ENCODE measurements around the gene LGALS4.
"Not testable (repeated sequence)": the region's sequence is repeated elsewhere in the genome, so short reads cannot be mapped to it uniquely, and the experiment has no call there.

The LGALS4 gene, protein sequence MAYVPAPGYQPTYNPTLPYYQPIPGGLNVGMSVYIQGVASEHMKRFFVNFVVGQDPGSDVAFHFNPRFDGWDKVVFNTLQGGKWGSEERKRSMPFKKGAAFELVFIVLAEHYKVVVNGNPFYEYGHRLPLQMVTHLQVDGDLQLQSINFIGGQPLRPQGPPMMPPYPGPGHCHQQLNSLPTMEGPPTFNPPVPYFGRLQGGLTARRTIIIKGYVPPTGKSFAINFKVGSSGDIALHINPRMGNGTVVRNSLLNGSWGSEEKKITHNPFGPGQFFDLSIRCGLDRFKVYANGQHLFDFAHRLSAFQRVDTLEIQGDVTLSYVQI

DNA sequence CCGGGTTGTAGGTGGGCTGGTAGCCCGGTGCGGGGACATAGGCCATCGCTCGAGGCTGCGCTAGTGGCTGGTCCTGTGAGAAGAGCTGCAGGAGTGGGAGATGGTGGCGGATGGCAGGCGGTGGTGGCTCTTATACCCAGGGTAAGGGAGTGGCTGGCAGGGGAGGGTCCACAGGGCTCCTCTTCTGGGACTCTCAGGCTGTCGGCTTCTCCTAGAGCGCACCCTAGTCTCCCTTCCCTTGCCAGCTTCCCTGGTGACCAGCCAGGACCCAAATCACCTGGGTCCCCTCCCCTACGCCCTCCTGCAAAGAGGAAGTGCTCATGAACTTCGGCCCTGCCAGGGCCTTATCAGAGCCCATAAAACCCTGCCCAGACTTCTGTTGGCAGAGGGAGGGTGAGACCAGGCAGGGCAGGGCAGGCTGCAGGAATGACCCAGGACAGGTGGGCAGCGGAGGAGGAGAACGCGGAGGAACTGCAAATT lies at the start of gene LGALS4:
Gene LGALS4 (minus strand): TSS at position 105 of the 480 bp plus-strand sequence. CDS start 59 bp downstream, at position 46.
- peak; percentile 23 for DNase-seq (ENCODE audit: low spot score)

DNA sequence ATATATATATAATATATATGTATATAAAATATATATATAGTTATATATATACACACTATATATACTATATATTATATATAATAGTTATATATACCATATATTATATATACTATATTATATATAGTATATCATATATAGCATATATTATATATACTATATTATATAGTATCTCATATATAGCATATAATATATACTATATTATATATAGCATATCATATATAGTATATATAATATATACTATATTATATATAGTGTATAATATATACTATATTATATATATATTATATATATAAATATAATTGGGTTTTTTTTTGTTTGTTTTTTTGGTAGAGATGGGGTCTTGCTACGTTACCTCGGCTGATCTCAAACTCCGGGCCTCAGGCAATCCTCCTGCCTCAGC lies 48.6 kb upstream of the LGALS4 start:
- DNase-seq (ENCODE audit: low spot score): no peak

DNA sequence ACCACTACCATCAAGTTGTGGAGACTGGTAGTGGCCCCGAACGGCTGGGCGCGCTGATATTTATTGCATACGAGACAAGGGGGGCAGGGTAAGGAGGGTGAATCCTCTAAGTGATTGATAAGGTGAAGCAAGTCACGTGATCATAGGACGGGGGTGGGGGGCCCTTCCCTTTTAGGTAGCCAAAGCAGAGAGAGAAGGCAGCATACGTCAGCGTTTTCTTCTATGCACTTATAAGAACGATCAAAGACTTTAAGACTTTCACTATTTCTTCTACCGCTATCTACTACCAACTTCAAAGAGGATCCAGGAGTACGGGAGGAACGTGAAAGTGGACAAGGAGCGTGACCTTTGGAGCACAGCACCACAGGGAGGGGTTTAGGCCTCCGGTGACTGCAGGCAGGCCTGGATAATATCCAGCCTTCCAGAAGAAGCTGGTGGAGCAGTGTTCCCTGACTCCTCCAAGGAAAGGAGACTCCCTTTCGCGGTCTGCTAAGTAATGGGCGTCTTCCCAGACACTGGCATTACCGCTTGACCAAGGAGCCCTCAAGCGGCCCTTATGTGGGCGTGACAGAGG lies 47.0 kb upstream of the LGALS4 start:
- DNase-seq (ENCODE audit: low spot score): not testable (repeated sequence)

DNA sequence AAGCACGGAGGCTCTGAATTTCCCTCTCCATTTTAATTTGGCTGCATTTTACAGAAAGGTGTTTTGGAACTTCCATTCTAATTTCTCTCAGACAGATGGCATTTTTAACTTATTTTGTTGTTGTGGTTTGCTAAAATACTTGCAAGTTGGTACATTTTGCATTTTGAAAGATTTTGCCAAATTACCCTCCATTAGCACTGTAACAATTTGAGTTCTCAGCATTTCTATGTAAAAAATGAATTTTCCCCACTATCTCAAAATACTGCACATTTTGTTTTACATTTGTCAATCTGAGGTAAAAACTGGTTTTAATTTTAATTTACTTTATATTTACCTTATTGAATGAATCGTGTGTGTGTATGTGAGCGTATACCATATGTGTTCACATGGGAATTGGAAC lies 44.1 kb upstream of the LGALS4 start:
- no peak for DNase-seq (ENCODE audit: low spot score)

DNA sequence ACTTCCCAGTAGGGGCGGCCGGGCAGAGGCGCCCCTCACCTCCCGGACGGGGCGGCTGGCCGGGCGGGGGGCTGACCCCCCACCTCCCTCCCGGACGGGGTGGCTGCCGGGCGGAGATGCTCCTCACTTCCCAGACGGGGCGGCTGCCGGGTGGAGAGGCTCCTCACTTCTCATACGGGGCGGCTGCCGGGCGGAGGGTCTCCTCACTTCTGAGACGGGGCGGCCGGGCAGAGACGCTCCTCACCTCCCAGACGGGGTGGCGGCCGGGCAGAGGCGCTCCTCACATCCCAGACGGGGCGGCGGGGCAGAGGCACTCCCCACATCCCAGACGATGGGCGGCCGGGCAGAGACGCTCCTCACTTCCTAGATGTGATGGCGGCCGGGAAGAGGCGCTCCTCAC lies 43.0 kb upstream of the LGALS4 start:
- DNase-seq (ENCODE audit: low spot score): not testable (repeated sequence)

DNA sequence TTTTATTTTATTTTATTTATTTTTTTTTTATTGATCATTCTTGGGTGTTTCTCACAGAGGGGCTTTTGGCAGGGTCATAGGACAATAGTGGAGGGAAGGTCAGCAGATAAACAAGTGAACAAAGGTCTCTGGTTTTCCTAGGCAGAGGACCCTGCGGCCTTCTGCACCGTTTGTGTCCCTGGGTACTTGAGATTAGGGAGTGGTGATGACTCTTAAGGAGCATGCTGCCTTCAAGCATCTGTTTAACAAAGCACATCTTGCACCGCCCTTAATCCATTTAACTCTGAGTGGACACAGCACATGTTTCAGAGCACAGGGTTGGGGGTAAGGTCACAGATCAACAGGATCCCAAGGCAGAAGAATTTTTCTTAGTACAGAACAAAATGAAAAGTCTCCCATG lies 42.2 kb upstream of the LGALS4 start:
- DNase-seq (ENCODE audit: low spot score): not testable (repeated sequence)

DNA sequence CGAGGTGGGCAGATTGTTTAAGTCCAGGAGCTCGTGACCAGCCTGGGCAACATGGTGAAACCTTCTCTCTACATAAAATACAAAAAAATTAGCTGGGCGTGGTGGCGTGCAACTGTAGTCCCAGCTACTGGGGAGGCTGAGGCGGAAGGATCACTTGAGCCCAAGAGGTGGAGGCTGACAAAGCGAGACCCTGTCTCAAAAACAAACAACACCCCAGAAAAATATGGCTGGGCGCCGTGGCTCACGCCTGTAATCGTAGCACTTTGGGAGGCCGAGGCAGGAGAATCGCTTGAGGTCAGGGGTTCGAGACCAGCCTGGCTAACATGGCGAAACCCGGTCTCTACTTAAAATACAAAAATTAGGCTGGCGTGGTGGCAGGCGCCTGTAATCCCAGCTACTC lies 40.5 kb upstream of the LGALS4 start:
- DNase-seq (ENCODE audit: low spot score): no peak

DNA sequence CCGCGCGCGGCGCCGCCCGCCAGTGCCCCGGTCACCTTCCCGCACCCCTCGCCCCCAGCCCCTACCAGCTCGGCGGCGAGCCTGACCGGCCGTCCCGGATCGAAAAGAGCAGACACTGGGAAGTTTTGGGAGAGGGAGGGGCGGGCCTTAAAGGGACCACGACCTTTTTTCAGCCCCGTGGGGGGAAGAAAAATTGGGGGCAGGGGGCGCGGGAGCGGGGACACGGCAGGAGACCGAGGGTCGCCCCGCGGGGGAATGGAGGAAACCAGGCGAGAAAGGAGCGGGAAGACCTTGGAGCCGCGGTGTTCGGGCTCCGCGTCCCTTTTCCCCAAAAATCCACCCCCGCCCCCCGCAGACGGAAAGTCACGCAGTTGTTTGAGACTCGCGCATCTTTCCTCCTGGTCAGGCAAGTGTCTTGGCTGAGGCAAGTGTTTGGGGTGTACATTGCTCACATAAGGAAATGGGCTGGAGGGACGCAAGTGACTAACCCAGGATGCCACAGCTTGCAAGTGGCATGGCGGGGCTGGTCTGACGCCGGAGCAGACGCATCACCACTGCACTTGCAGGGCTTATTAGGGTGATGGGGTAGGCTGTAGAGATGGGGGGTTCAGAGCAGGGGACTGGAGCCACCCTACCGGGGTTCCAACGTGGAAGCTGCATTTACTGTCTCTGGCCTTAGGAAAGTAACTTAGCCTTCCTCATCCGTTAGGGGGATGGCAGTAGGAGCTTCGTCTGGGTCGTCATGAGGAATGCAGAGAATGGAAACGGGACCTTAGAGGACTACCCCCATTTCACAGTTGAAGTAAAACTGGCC lies 39.7 kb upstream of the LGALS4 start:
- DNase-seq (ENCODE audit: low spot score): no peak

DNA sequence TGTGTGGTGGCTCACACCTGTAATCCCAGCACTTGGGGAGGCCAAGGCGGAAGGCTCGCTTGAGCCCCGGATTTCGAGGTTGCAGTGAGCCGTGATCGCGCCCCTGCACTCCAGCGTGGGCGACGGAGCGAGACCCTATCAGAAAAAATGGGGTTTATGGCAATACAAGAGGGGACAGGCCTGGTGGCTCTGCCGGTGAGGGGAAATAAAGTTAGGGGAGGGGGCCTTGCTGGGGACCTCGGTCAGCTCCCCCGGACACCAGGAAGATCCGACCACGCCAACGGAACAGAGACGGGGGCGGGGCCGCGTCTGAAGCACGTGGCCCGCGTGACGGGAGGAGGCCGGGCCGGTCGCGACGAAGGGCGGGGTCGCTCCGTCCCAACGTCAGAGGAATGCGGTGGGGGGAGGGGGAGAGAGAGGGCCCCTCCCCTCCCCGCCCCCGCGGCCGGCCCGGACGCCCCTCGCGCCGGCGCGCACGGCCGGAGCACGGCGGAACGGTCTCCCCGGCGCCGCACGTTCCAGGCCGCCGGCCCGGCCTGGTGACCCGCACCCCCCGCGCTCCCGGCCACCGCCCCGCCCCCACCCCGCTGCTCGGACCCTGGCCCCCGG lies 39.0 kb upstream of the LGALS4 start:
- DNase-seq (ENCODE audit: low spot score): peak; percentile 90

DNA sequence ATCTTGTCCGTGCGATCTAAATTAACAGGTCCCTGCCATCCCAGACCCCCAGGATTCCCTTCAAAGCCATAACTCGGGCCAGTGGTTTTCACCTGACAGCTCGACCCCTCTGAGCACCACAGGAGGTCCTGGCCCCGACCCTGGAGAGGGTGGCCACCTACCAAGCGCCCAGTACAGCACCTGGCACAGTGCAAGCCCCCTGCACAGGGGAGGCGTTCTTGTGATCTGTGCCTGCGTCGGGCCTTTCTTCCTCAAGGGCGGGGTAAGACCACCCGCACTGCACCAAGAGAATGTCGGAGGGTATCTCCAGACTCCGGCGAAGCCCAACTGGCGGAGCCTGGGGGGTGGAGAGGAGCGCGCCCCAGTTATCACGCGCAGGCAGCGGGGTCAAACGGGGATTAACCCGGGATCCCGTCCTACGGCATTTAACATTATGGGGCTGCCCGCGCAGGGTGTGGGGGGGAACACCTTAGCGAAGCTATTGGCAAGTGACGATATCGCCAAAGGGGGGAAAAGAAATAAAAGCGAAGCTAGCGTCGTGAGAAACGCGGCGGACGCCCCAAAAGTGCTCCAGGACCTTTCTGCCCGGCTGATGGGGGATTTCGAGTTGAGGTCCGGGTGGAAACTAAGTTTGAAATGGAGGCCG lies 38.4 kb upstream of the LGALS4 start:
- no peak for DNase-seq (ENCODE audit: low spot score)

DNA sequence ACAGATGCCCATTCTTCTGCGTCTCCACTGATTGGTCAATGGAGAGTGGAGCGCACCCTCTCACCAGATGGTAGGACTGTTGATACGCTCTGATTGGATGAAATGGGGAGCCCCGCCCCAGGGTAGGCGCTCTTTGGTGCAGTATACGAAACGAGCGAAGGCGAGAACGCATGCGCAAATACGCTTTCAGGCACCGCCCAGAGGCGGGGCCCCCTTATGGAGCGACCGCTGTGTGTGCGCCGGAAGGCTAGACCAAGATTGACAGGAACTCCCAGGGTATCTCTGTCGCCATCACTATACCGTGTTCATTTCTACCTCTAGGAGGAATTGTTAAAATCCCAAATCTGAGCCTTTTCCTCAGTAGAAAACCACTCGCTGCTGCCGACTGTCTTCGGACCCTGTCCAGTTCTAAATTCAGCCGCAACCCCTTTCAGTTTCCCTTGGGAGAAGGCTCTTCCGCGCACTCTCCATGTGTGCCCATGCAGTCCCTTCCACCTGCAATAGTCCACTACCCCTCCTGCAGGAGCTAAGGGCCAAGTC lies 37.8 kb upstream of the LGALS4 start:
- DNase-seq (ENCODE audit: low spot score): peak; percentile 91

DNA sequence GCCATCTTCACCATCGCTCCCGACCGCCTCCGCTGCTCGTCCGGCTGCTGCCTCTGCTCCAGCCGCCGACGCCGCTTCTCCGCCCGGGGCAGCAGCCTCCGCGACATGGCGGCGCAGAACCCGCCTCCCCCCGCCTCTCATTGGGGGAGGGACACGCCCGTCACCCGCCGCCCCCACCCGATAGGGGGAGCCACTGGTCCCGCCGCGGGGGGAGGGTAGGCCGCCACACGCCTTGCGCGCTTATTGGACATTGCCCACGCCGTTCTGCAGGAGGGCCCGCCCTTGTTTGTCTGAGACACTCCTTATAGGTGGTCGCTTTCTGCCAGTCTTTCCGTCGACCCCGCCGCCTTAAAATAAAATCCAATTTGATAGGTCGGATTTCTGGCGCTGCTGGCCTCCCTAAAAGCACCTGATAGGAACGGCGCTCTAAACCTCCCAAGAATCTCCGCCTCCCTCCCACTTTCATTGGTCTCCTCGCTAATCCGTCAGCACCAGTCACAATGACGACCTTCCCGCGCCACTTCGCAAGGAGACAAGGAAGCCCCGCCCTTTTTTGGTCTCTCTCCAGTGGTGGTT lies 37.2 kb upstream of the LGALS4 start, which contains the start of gene HNRNPL:
Gene HNRNPL (minus strand): TSS at position 127 of the 576 bp plus-strand sequence. CDS start 20 bp downstream, at position 107.
- DNase-seq (ENCODE audit: low spot score): peak; percentile 90

DNA sequence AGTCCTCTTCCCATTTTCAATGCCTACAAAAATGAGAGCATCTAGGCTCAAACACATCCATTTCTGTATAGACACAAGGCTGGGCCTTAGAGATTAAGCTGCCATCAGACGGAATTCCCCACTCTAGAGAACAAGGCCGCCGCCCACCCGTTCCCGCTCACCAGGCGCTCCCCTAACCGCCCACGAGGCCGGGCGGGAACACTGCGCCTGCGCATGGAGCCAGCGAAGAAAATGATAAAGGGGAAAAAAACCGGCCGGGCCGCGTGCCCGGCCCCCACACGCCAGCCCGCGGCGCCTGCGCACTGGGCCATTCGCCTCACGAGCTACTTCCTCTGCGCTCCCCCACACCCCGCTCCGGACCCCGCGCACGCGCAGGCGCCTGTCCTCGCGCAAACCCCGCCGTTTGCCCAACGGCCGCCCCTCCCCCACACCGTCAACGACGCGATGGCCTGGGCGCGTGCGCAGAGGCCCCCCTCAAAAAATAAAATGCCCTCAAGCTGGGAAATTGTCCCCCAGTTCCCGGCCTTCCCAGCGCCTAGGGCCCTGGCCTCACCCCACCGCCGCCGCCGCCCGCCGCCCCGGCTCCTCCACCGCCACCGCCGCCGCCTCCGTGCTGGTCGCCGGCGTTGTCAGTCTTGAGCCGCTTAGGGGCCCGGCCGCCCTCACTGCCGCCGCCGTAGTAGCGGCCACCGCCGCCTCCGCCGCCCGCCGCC lies 36.6 kb upstream of the LGALS4 start:
- peak; percentile 99 for DNase-seq (ENCODE audit: low spot score)

DNA sequence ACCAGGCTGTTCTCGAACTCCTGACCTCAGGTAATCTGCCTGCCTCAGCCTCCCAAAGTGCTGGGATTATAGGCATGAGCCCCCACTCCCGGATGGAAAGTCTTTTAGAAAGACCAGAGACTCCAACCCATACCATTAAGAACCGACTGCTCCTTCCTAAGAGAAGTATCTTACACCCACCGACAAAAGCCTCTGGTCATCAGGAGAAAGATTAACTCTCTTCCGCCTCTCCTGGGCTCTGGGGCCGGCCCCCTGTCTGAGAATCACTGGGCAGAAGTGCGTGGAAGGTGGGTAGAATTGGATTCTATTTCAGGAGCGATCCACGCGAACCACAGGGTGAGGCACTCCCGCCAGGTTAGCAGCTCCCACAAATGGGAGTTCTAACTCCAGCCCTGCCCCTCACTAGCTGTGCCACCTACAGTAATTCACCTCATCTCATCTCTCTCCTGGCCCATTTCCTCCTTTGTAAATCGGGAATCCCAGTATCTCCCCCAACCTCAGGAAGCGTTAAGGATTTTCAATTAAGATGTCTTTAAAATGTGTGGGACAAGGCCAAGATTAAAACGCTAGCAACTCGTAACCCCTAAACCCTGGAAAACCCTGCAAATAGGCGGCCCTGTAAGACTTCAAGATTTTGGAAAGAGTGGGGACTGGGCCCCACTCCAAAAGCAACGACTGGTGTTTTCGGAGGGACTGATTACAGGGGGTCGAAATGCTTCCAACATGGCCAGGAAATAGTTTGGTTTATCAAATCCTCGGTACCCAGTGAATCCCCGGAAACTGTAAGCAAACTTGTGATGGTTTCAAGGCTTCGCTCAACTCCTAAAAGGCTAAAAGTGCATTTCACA lies 35.8 kb upstream of the LGALS4 start:
- no peak for DNase-seq (ENCODE audit: low spot score)

DNA sequence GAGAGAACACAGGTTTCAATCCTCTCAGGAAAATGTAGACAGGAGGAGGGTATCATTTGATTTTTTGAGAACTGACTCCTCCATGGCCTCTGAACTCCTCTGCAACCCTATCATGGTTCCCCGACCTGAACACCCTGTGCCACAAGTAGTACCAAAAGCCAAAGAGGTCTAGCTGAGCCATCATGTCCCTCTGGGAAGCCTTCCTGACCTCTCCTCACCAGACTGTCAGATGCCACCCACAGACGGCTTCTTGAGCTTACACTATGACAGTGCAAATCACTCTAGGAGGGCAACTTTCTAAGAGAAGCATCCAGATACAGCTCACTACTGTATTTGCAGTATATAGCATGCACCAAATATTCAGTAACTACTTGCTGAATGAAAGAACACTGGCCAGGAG lies 33.4 kb upstream of the LGALS4 start:
- no peak for DNase-seq (ENCODE audit: low spot score)

DNA sequence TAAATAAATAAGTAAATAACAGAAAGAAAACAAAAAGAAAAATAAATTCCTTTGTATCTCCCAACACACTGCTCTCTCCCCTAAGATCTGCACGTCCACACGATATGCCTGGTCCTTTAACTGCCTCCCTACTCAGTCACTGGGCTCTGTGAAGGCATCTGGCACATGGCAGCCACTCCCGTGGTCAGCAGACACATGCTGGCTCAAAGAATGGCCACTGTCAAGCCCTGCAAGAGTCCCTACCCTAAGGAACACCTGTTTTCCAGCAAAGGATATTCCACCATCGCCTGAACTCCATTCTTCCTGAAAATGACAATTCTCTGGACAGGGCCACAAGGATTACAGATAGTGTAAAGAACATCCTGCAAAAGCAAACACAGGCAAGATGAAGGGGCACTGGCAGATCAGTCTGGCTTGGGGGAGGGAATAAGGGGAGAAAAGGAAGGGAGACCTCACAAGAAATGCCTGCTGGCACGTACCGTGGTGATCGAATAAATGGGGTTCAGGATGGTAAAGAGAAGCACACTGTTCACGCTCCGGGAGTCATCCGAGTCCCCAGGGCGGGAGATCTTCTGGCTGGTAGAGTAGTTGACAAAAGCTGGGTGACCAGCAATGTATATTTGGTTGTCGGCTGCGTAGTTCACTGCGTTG lies 32.8 kb upstream of the LGALS4 start:
- DNase-seq (ENCODE audit: low spot score): no peak

DNA sequence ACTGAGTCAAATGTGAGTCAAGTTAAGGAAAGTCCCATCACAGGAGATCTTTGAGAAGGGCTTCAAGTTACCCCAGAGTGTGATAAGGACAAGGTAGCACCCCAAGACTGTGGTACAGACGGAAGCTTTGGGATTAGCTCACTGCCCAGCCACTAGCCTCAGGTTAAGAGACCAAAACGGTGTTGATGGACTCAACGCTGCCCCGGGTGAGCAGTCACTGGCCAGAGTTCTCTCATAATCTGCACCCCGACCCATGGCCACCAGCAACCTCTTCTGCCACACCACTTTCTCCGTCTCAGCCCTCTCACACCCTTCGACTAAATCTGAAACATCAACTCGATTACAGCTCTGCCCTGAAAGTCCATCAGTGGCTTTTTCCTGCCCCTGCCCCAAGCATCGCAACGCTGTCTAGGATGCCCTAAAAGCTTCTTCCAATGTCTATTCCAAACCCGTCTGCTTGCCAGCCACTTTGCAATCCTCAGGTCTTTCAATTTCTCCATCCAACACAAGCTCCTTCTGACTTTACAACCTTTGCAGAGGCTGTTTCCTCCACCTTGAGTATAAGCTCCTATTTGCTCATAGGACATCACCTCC lies 31.4 kb upstream of the LGALS4 start:
- DNase-seq (ENCODE audit: low spot score): no peak

DNA sequence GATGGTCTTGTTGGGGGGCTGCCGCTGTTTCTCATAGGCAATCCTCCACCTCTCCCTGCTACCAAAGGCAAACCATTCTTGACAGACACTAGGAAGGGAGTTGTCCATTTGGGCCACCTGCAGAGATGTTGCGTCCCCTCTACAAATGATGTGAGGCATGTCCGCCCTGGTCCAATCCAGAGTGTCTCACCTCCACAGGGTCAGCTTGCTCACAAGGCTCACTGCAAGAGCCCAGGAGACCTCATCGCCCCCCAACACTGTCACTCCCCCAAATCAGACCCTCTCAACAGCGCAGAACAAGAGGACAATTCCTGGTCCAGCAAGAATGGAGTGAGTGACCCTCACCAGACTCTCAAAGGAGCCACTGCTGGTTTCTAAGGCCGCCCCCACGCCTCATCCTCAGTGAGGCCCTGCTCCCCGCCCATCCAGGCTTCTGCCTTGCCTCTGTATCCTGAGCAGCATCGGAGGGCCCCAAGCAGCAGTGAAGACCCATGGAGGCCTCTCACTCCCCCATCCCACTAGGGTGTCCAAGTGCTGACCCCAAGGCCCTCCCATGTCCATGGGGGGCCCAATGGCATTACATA lies 30.5 kb upstream of the LGALS4 start:
- DNase-seq (ENCODE audit: low spot score): no peak

Data from iPS-NIHi11 (cell line).